Lower leg skin (tissue), 3 donors: ENCODE data around the gene MAP1LC3B.

ENCODE experiments used
- CTCF ChIP-seq, 3 donors: fragments of 450-650 bp; IDR thresholded peaks; one replicate each; pipeline ENCODE4 v1.5.1; 2016; ENCODE audit warnings: antibody characterized with exemption in 3 of 3, mild to moderate bottlenecking in 3 of 3, moderate library complexity in 2 of 3
- POLR2A ChIP-seq, 2 donors: fragments of 450-650 bp; IDR thresholded peaks; one replicate each; pipeline ENCODE4 v1.6.1; 2016 to 2017; ENCODE audit warnings: antibody characterized with exemption in 2 of 2, mild to moderate bottlenecking in 1 of 2, moderate library complexity in 1 of 2

GRCh38 chr16:87395181-87395842 lies 3.2 kb downstream of the MAP1LC3B start:
- TF ChIP-seq CTCF (IDR thresholded peaks at IDR 0.05) (no peak), POLR2A (IDR thresholded peaks at IDR 0.05) (no peak)
